Immature natural killer cell (primary cell): ENCODE results near the gene ATCAY. TPM values are rescaled to one million over a fixed set of nuclear protein-coding genes. Genes with fewer than 3 reads are reported as not detected.
"Not testable (repeated sequence)": the region's sequence is repeated elsewhere in the genome, so short reads cannot be mapped to it uniquely, and the experiment has no call there.

Source experiments
- DNase-seq, 3 donors: peaks; one replicate each; pipeline ENCODE4 v3.0.0; 2022; ENCODE audit warnings: mixed read lengths in 1 of 3
- H3K27ac Mint-ChIP-seq, 6 donors: one replicate each; pipeline ENCODE4 v1.8.0; 2020; ENCODE audit warnings: mixed read lengths in 6 of 6, mild to moderate bottlenecking in 5 of 6, inconsistent platforms in 4 of 6, moderate library complexity in 3 of 6
- H3K27me3 Mint-ChIP-seq, 3 donors: one replicate each; pipeline ENCODE4 v1.8.0; 2020 to 2021; ENCODE audit warnings: low read depth in 3 of 3, mild to moderate bottlenecking in 3 of 3, mixed read lengths in 3 of 3, moderate library complexity in 3 of 3, inconsistent platforms in 1 of 3
- H3K36me3 Mint-ChIP-seq, 3 donors: one replicate each; pipeline ENCODE4 v1.8.0; 2020; ENCODE audit warnings: mixed read lengths in 3 of 3, inconsistent platforms in 2 of 3, mild to moderate bottlenecking in 2 of 3
- H3K4me1 Mint-ChIP-seq, 2 donors: one replicate each; pipeline ENCODE4 v1.8.0; 2020; ENCODE audit warnings: inconsistent platforms in 2 of 2, mild to moderate bottlenecking in 2 of 2, mixed read lengths in 2 of 2, moderate library complexity in 1 of 2
- H3K4me3 Mint-ChIP-seq, 5 donors: one replicate each; pipeline ENCODE4 v1.8.0; 2020; ENCODE audit warnings: mild to moderate bottlenecking in 5 of 5, mixed read lengths in 5 of 5, inconsistent platforms in 3 of 5, moderate library complexity in 3 of 5
- H3K9me3 Mint-ChIP-seq, 6 donors: one replicate each; pipeline ENCODE4 v1.8.0; 2020; ENCODE audit warnings: mild to moderate bottlenecking in 6 of 6, mixed read lengths in 6 of 6, inconsistent platforms in 4 of 6, moderate library complexity in 3 of 6
- polyA plus RNA-seq, 3 donors: library from polyadenylated mRNA; unstranded; fragments of 300-500 nt; fragmentation: Illumina TruSeq; gene quantifications; one replicate each; pipeline ENCODE4 v1.2.3, GENCODE V29; 2021

Gene ATCAY
- polyA plus RNA-seq, 3 donors from 2014 or later = not detected

GRCh38 chr19:3932931-3933810 lies 52.7 kb downstream of the ATCAY start, which contains the start of gene NMRK2:
Gene NMRK2, plus strand, starts transcription at chr19:3933069. Its CDS starts 603 bp downstream, at chr19:3933672.
- Mint-ChIP-seq H3K27ac (no peak within 1 kb of the TSS), H3K4me1 (no peaks in the 10 kb centered on the region), H3K4me3 (no peak within 1 kb of the TSS), H3K27me3 (peaks cover 2 to 6% (median 2%) of the 10 kb centered on the region in 3 donors), H3K36me3 (no peaks in the 10 kb centered on the region), H3K9me3 (no peaks in the 10 kb centered on the region)
- DNase-seq = no peak

- Mint-ChIP-seq H3K27ac (no peak overlapping the region), H3K4me3 (no peak overlapping the region), H3K9me3 (no peaks in the 10 kb centered on the region), H3K27me3 (peaks cover 2 to 3% (median 2%) of the 10 kb centered on the region in 3 donors), H3K36me3 (no peaks in the 10 kb centered on the region), H3K4me1 (no peaks in the 10 kb centered on the region)
- no peak for DNase-seq
Observed at GRCh38 chr19:3936506-3937442, 56.3 kb downstream of the ATCAY start.

DNA sequence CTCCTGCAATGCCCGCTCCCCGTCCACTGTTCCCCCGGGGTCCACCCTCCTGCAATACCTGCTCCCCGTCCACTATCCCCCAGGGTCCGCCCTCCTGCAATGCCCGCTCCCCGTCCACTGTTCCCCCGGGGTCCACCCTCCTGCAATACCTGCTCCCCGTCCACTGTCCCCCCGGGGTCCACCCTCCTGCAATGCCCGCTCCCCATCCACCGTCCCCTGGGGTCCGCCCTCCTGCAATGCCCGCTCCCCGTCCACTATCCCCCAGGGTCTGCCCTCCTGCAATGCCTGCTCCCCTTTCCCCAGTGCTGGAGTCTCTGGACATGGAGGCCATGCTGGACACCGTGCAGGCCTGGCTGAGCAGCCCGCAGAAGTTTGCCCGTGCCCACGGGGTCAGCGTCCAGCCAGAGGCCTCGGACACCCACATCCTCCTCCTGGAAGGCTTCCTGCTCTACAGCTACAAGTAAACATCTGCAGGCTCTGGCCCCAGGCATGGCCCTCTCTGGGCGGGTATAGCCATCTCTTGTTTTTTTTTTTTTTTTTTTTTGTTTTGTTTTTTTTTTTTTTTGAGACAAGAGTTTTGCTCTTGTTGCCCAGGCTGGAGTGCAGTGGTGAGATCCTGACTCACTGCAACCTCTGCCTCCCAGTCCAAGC lies 57.9 kb downstream of the ATCAY start:
- not testable (repeated sequence) for H3K36me3 Mint-ChIP-seq, H3K27me3 Mint-ChIP-seq, H3K4me3 Mint-ChIP-seq, H3K27ac Mint-ChIP-seq, H3K4me1 Mint-ChIP-seq, DNase-seq, H3K9me3 Mint-ChIP-seq

GRCh38 chr19:3942790-3943409 lies 62.4 kb downstream of the ATCAY start:
- no peaks in the 10 kb centered on the region for H3K9me3 Mint-ChIP-seq
- no peak overlapping the region for H3K27ac Mint-ChIP-seq
- H3K27me3 Mint-ChIP-seq = no peaks in the 10 kb centered on the region
- H3K4me1 Mint-ChIP-seq = peaks cover 0 to 6% of the 10 kb centered on the region in 2 donors
- H3K4me3 Mint-ChIP-seq = no peak overlapping the region
- H3K36me3 Mint-ChIP-seq = no peaks in the 10 kb centered on the region
- DNase-seq = no peak

DNA sequence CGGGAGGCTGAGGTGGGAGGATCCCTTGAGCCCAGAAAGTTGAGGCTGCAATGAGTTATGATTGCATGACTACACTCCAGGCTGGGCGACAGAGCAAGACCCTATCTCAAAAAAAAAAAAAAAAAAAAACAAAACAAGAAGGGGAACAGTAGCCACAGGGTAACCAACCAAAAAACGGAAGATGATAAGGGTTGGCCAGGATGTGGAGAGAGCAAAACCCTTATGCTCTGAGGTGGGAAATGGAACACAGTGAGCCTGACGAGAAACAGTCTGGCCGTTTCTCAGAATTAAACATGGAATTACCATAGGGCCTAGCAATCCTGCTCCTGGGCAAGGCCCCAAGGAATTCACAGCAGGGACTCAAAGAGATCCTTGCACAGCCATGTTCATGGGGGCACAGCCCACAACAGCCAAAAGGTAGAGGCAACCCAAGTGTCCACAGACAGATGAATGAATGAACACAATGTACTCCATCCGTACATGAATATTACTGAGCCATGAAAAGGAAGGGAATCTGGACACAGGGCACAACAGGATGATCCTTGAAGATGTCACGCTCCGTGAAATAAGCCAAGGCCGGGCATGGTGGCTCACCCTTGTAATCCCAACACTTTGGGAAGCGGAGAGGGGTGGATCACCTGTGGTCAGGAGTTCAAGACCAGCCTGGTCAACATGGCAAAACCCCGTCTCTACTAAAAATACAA lies 63.7 kb downstream of the ATCAY start:
- H3K27ac Mint-ChIP-seq = no peak overlapping the region
- no peaks in the 10 kb centered on the region for H3K9me3 Mint-ChIP-seq
- peaks cover 0 to 10% of the 10 kb centered on the region in 2 donors for H3K4me1 Mint-ChIP-seq
- H3K27me3 Mint-ChIP-seq = no peaks in the 10 kb centered on the region
- no peak for DNase-seq
- H3K36me3 Mint-ChIP-seq = no peaks in the 10 kb centered on the region
- peak overlapping the region in 1 of 5 donors; percentile 18 for H3K4me3 Mint-ChIP-seq

GRCh38 chr19:3945838-3946237 lies 65.4 kb downstream of the ATCAY start:
- DNase-seq = no peak
- H3K4me1 Mint-ChIP-seq = peaks cover 2 to 15% of the 10 kb centered on the region in 2 donors
- no peaks in the 10 kb centered on the region for H3K36me3 Mint-ChIP-seq
- no peak overlapping the region for H3K27ac Mint-ChIP-seq
- H3K27me3 Mint-ChIP-seq = no peaks in the 10 kb centered on the region
- H3K4me3 Mint-ChIP-seq = no peak overlapping the region
- no peaks in the 10 kb centered on the region for H3K9me3 Mint-ChIP-seq

DNA sequence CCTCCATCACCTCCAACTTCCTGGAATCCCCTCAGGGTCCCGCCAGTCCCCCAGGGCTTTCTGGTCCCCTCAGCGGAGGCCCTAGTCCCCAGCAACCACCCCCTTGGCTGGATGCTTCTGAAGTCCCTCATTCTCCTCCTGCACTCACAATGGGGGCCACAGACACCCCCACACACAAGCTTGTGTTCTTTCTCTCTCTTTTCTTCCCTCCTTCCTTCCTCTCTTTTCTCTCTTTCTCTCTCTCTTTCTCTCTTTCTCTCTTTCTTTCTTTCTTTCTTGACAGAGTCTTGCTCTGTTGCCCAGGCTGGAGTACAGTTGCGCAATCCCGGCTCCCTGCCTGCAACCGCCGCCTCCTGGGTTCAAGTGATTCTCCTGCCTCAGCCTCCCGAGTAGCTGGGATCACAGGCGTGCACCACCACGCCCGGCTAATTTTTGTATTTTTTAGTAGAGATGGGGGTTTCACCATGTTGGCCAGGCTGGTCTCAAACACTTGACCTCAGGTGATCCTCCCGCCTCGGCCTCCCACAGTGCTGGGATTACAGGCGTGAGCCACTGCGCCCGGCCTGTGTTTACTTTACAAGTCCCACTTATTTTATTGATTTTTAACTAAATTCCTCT lies 66.9 kb downstream of the ATCAY start:
- not testable (repeated sequence) for DNase-seq, H3K9me3 Mint-ChIP-seq, H3K36me3 Mint-ChIP-seq, H3K27me3 Mint-ChIP-seq, H3K4me3 Mint-ChIP-seq, H3K27ac Mint-ChIP-seq
- peaks cover 7 to 25% of the 10 kb centered on the region in 2 donors for H3K4me1 Mint-ChIP-seq

DNA sequence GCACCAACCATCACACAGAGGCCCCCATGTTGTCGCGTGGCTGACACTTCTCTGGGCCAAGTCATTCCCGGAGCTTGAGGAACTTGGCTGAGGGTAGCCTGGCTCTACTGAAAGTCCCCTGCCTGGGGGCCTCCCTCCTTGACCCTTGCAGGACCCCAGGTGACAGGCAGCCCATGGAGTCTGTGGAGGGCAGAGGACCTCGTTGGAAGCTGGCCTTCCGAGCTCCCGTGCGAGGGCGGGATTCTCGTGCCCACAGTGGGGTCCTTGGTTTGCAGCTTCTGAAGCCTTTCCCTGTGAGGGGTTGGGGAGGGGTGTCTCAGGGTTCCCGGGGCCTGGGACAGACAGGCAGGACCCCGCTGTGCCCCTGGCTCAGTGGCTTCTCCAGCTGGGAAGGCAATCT lies 68.8 kb downstream of the ATCAY start:
- Mint-ChIP-seq H3K4me1 (peaks cover 7 to 23% of the 10 kb centered on the region in 2 donors), H3K27me3 (peaks cover 0 to 2% (median 0%) of the 10 kb centered on the region in 3 donors), H3K9me3 (no peaks in the 10 kb centered on the region), H3K27ac (no peak overlapping the region), H3K36me3 (no peaks in the 10 kb centered on the region), H3K4me3 (peak overlapping the region in 2 of 5 donors; percentile 69 to 72)
- no peak for DNase-seq

DNA sequence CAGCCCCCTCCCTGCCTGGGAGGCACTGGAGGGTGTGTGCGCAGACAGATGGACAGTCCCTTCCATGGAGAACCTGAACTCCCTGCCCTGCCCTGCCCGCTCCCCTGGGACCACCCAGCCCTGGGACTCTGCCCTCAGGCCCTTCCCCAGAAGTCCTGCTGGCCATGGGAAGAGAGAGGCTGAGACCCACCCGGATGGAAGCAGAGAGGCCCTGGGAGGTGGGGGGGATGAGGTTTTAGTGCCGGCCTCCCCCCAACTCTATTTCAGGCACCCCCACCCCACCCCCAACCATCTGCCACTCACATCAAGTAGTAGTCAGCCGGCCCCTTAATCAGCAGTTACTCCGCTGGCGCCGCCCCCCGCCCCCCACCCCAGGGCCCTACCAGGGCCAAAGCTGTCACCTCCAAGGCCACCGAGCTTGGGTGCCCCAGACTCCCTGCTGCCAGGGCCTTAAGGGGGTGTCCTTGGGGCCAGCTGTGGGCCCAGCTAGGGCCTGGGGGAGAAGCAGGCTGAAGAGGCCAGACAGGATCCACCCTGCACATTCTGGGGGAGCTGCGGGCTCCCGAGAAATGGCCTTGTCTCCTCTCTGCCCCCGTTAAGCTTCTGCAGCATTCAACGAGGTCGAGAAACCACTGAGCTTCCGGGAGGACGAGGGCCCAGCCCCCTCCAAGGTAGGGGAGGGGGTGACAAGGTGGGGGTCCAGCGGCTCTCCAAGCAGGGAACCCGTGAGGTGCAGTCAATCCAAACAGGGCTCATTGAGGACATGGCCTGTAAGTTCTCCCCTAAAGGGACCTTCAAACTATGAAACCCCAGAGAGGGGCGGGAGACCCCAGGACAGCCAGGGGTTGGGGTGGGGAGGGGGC lies 69.7 kb downstream of the ATCAY start:
- Mint-ChIP-seq H3K36me3 (no peaks in the 10 kb centered on the region), H3K27ac (peak overlapping the region; percentile 36 to 94 (median 66)), H3K4me1 (peaks cover 7 to 22% of the 10 kb centered on the region in 2 donors), H3K27me3 (peaks cover 0 to 2% (median 0%) of the 10 kb centered on the region in 3 donors), H3K4me3 (peak overlapping the region; percentile 65 to 83 (median 72)), H3K9me3 (no peaks in the 10 kb centered on the region)
- peak in 2 of 3 donors; percentile 9 to 16 for DNase-seq

- peak; percentile 36 to 49 (median 46) for DNase-seq
- Mint-ChIP-seq H3K36me3 (no peaks in the 10 kb centered on the region), H3K27ac (peak overlapping the region; percentile 85 to 94 (median 90)), H3K27me3 (peaks cover 0 to 3% (median 0%) of the 10 kb centered on the region in 3 donors), H3K4me3 (peak overlapping the region; percentile 80 to 85 (median 83)), H3K4me1 (peaks cover 7 to 22% of the 10 kb centered on the region in 2 donors), H3K9me3 (no peaks in the 10 kb centered on the region)
Observed at GRCh38 chr19:3950871-3951861, 70.7 kb downstream of the ATCAY start.
